Astrocyte (in vitro differentiated cells and primary cell): ENCODE data around the gene ITGB1. TPM values are rescaled to one million over a fixed set of nuclear protein-coding genes. Genes with fewer than 3 reads are reported as not detected.

Experiments used
- DNase-seq: peaks from one replicate; pipeline ENCODE4 v3.0.0-alpha.2; 2010; ENCODE audit warnings: low read depth
- FAIRE-seq: peaks from 2 replicates; lab custom pipeline; 2011; peaks lifted over from hg19 to GRCh38; lab: Jason Lieb, UNC
- H2AFZ ChIP-seq: 2 replicates; pipeline ENCODE4 v1.6.0; 2012; ENCODE audit warnings: low read depth, low read length, inconsistent platforms
- H3K27ac ChIP-seq: 2 replicates; pipeline ENCODE4 v1.5.1; 2011; ENCODE audit warnings: low read depth, low read length, inconsistent platforms
- H3K27me3 ChIP-seq: 2 replicates; pipeline ENCODE4 v1.6.0; 2011; ENCODE audit warnings: low read length, inconsistent platforms; ENCODE audit not compliant: insufficient read depth
- H3K36me3 ChIP-seq: 2 replicates; pipeline ENCODE4 v1.5.1; 2011; ENCODE audit warnings: low read length, inconsistent platforms; ENCODE audit not compliant: insufficient read depth
- H3K4me1 ChIP-seq: 2 replicates; pipeline ENCODE4 v1.5.1; 2011; ENCODE audit warnings: low read length, inconsistent platforms; ENCODE audit not compliant: insufficient read depth
- H3K4me2 ChIP-seq: 2 replicates; pipeline ENCODE4 v1.6.0; 2012; ENCODE audit warnings: low read length, inconsistent platforms
- H3K4me3 ChIP-seq: 2 replicates; pipeline ENCODE4 v1.5.1; 2011; ENCODE audit warnings: low read depth, mild to moderate bottlenecking, low read length, inconsistent platforms; ENCODE audit not compliant: insufficient read depth
- H3K79me2 ChIP-seq: 2 replicates; pipeline ENCODE4 v1.6.0; 2012; ENCODE audit warnings: mild to moderate bottlenecking, low read length, inconsistent platforms; ENCODE audit not compliant: insufficient read depth
- H3K9ac ChIP-seq: 2 replicates; pipeline ENCODE4 v1.6.0; 2012; ENCODE audit warnings: mild to moderate bottlenecking, low read length, inconsistent platforms
- H3K9me3 ChIP-seq: 2 replicates; pipeline ENCODE4 v1.5.1; 2012; ENCODE audit warnings: low read depth, mild to moderate bottlenecking, low read length, inconsistent platforms; ENCODE audit not compliant: insufficient read depth
- H4K20me1 ChIP-seq: 2 replicates; pipeline ENCODE4 v1.6.0; 2012; ENCODE audit warnings: low read length, inconsistent platforms; ENCODE audit not compliant: insufficient read depth
- H3K27ac Mint-ChIP-seq: one replicate; pipeline ENCODE4 v1.8.0; 2021; ENCODE audit warnings: mild to moderate bottlenecking, mixed read lengths; ENCODE audit not compliant: unreplicated experiment
- H3K27me3 Mint-ChIP-seq: one replicate; pipeline ENCODE4 v1.8.0; 2021; ENCODE audit warnings: low read depth, mixed read lengths; ENCODE audit not compliant: unreplicated experiment
- H3K36me3 Mint-ChIP-seq: one replicate; pipeline ENCODE4 v1.8.0; 2021; ENCODE audit warnings: low read depth, mixed read lengths; ENCODE audit not compliant: unreplicated experiment
- H3K4me1 Mint-ChIP-seq: one replicate; pipeline ENCODE4 v1.8.0; 2021; ENCODE audit warnings: low read depth, mixed read lengths; ENCODE audit not compliant: unreplicated experiment
- H3K4me3 Mint-ChIP-seq: one replicate; pipeline ENCODE4 v1.8.0; 2021; ENCODE audit warnings: mild to moderate bottlenecking, moderate library complexity, mixed read lengths; ENCODE audit not compliant: unreplicated experiment
- H3K9me3 Mint-ChIP-seq: one replicate; pipeline ENCODE4 v1.8.0; 2021; ENCODE audit warnings: mild to moderate bottlenecking, mixed read lengths; ENCODE audit not compliant: unreplicated experiment
- EZH2 ChIP-seq: IDR thresholded peaks from 2 replicates; pipeline ENCODE4 v1.6.1; 2012; ENCODE audit warnings: mild to moderate bottlenecking, low read length, inconsistent platforms; ENCODE audit not compliant: insufficient read depth
- total RNA-seq: library from RNA; stranded (reverse); gene quantifications from 2 replicates; pipeline ENCODE4 v1.2.1, GENCODE V29; 2021
- TF ChIP-seq, protein P1 (sequence below): IDR thresholded peaks from 2 replicates; pipeline ENCODE4 v1.5.1; 2011; ENCODE audit warnings: low read depth, mild to moderate bottlenecking, inconsistent platforms, low read length, moderate library complexity; ENCODE audit not compliant: insufficient read depth

Gene ITGB1
- total RNA-seq, 1 donor from 2014 or later, result 2,575 TPM

DNA sequence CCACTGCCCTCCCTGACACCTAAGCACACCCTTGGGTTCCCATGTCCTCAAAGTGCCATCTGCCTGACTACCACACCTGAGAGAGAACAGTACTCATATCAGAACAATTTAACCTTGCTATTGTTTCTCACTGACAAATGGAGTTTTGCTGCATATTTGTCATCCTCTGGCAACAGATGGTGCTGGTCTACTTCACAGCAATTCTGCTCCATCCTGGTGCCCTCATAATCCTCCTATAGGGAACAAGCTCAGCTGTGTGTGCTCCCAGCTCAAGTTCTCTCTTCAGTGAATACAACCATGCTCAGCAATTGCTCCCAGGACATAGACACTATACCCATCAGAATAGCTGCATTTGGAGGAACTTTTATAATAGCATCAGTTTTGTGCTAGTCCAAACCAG lies 32.8 kb upstream of the ITGB1 start:
- Histone ChIP-seq H3K4me2 (no peak overlapping the region), H3K9ac (no peak overlapping the region), H3K36me3 (no peaks in the 10 kb centered on the region), H3K27me3 (no peaks in the 10 kb centered on the region), H3K9me3 (peaks cover 3% of the 10 kb centered on the region), H3K4me3 (no peak overlapping the region), H2AFZ (no peak overlapping the region), H3K27ac (no peak overlapping the region), H3K4me1 (peaks cover 15% of the 10 kb centered on the region), H3K79me2 (no peaks in the 10 kb centered on the region), H4K20me1 (no peaks in the 10 kb centered on the region)
- no peaks in the 10 kb centered on the region for H3K27me3 Mint-ChIP-seq
- H3K4me1 Mint-ChIP-seq, result peaks cover 32% of the 10 kb centered on the region
- peaks cover 13% of the 10 kb centered on the region for H3K9me3 Mint-ChIP-seq
- TF ChIP-seq, protein P1, sequence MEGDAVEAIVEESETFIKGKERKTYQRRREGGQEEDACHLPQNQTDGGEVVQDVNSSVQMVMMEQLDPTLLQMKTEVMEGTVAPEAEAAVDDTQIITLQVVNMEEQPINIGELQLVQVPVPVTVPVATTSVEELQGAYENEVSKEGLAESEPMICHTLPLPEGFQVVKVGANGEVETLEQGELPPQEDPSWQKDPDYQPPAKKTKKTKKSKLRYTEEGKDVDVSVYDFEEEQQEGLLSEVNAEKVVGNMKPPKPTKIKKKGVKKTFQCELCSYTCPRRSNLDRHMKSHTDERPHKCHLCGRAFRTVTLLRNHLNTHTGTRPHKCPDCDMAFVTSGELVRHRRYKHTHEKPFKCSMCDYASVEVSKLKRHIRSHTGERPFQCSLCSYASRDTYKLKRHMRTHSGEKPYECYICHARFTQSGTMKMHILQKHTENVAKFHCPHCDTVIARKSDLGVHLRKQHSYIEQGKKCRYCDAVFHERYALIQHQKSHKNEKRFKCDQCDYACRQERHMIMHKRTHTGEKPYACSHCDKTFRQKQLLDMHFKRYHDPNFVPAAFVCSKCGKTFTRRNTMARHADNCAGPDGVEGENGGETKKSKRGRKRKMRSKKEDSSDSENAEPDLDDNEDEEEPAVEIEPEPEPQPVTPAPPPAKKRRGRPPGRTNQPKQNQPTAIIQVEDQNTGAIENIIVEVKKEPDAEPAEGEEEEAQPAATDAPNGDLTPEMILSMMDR, result no peak
- no peak for TF ChIP-seq EZH2
- peaks cover 17% of the 10 kb centered on the region for H3K36me3 Mint-ChIP-seq
- DNase-seq (no peak), FAIRE-seq (no peak)
- H3K27ac Mint-ChIP-seq, result no peak overlapping the region
- H3K4me3 Mint-ChIP-seq, result no peak overlapping the region

DNA sequence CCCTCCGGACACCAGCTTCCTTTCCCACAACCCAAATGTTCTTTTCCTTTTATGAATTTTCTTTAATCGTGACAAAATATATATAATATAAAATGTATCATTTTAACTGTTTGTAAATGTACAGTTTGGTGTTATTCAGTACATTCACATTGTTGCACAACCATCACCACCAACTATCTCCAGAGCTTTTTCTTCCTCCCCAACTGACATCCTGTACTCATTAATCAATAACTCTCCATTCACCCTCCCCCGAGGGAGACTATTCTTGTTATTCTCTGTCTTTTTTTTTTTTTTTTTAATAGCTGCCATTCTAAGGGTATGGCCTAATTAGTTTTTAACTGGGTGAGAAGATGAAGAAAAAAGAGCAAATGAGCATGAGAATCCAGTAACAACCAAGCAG lies 30.6 kb upstream of the ITGB1 start:
- H3K27me3 ChIP-seq, result no peaks in the 10 kb centered on the region
- no peak for FAIRE-seq
- no peak overlapping the region for H3K27ac Mint-ChIP-seq

DNA sequence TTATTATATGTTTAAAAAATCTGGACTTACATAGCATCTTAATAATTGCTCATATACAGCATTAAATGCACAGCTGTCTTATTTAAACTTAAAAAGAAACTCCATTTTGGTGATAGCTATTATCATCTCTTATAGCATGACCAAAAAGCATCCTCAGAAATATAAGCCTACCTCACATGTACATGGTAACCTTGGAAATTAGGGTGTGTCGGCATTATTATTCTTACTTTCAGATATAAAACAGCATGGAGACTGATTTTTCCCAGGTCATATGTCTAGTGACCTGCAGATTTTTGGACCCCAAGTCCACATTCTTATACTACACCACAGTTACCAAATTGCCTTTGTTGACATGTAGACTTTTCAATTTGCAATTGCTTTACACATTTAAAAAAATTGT lies 29.1 kb upstream of the ITGB1 start:
- Histone ChIP-seq H3K36me3 (no peaks in the 10 kb centered on the region), H3K4me2 (no peak overlapping the region), H3K9ac (no peak overlapping the region), H3K27ac (no peak overlapping the region), H4K20me1 (no peaks in the 10 kb centered on the region), H3K4me3 (no peak overlapping the region), H3K79me2 (peaks cover 6% of the 10 kb centered on the region), H3K27me3 (no peaks in the 10 kb centered on the region), H3K9me3 (peaks cover 3% of the 10 kb centered on the region), H3K4me1 (peaks cover 30% of the 10 kb centered on the region), H2AFZ (no peak overlapping the region)
- Mint-ChIP-seq H3K27me3 (no peaks in the 10 kb centered on the region), H3K4me1 (peaks cover 43% of the 10 kb centered on the region), H3K9me3 (peaks cover 10% of the 10 kb centered on the region), H3K27ac (no peak overlapping the region), H3K36me3 (peaks cover 17% of the 10 kb centered on the region), H3K4me3 (no peak overlapping the region)
- DNase-seq (no peak), FAIRE-seq (no peak)
- TF ChIP-seq, protein P1, result no peak
- TF ChIP-seq EZH2, result no peak

More for the DNA sequence above, 30.6 kb upstream of the ITGB1 start:
- peaks cover 6% of the 10 kb centered on the region for H3K79me2 ChIP-seq
- Mint-ChIP-seq H3K9me3 (peaks cover 10% of the 10 kb centered on the region), H3K27me3 (no peaks in the 10 kb centered on the region), H3K36me3 (peaks cover 17% of the 10 kb centered on the region), H3K4me3 (no peak overlapping the region), H3K4me1 (peaks cover 39% of the 10 kb centered on the region)
- H2AFZ ChIP-seq, result no peak overlapping the region
- no peak overlapping the region for H3K4me2 ChIP-seq
- no peak for DNase-seq
- peaks cover 25% of the 10 kb centered on the region for H3K4me1 ChIP-seq
- H4K20me1 ChIP-seq, result no peaks in the 10 kb centered on the region
- H3K9me3 ChIP-seq, result peaks cover 3% of the 10 kb centered on the region
- TF ChIP-seq, protein P1, result no peak
- TF ChIP-seq EZH2, result no peak
- no peak overlapping the region for H3K27ac ChIP-seq
- H3K36me3 ChIP-seq, result no peaks in the 10 kb centered on the region
- H3K9ac ChIP-seq, result no peak overlapping the region
- no peak overlapping the region for H3K4me3 ChIP-seq
